Ovary (tissue), 3 donors: ENCODE data around the gene FRMD5.

Experiments used
- CTCF ChIP-seq, 3 donors: fragments of 450-650 bp in 2 of 3; fragments of 200-600 bp in 1 of 3; IDR thresholded peaks; one replicate each; pipeline versions ENCODE4 v1.5.1 to v1.8.0; 2016 to 2022; ENCODE audit warnings: antibody characterized with exemption in 3 of 3, mild to moderate bottlenecking in 1 of 3
- POLR2A ChIP-seq: fragments of 450-650 bp; IDR thresholded peaks from one replicate; pipeline ENCODE4 v1.6.1; 2017; ENCODE audit warnings: antibody characterized with exemption, mild to moderate bottlenecking, moderate library complexity
- donor health status: DM: no; HTN: no; CAD: no.

DNA sequence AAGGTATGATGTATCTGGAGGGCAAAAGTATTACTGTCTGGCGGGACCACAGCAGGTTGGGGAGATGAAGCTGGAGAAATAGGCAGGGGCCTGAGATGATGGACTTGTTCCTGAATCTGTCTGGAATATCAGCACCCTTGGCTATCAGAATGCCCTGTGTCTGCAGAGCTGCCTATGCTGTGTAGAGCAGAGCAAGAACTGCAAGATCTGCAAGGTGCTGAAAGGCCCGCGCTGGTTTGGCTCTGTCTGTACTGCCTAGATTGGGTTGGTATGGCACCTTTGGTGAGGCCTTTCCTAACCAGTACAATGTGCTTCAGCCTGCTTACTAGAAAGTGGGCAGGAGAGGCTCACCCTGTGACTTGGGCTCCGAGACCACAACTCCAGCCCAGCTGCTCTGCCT is 271.5 kb downstream of the FRMD5 start:
- TF ChIP-seq CTCF (IDR thresholded peaks at IDR 0.05), result no peak
- TF ChIP-seq POLR2A, result no peak
